GM12878 (cell line): ENCODE measurements around the gene CHSY3. TPM values are rescaled to one million over a fixed set of nuclear protein-coding genes. Genes with fewer than 3 reads are reported as not detected.

ENCODE experiments used
- ATAC-seq: fragments of 200-7000 bp; cut with Tn5 transposase; 3 replicates; pipeline ENCODE4 v1.9.1; 2020; ENCODE audit warnings: mild to moderate bottlenecking, moderate library complexity
- BruUV-seq: library from RNA; stranded (reverse); fragments of 400-500 nt; replicated peaks from 2 replicates; lab custom pipeline; 2021; lab: Mats Ljungman, UMichigan
- CTCF ChIA-PET: fragments of 300-600 bp; sonication (Branson Sonifier 250); formaldehyde crosslinking; extraction: SDS; loops from one replicate; lab custom pipeline; 2021; ENCODE audit warnings: inconsistent platforms; lab: Yijun Ruan, JAX
- POLR2A ChIA-PET: fragments of 350-600 bp; formaldehyde crosslinking; extraction: SDS; loops from one replicate; lab custom pipeline; 2021; ENCODE audit warnings: inconsistent platforms; lab: Charles Lee
- RAD21 ChIA-PET: fragments of 300-600 bp; sonication (Branson Sonifier 250); formaldehyde crosslinking; loops from one replicate; lab custom pipeline; 2023; ENCODE audit warnings: antibody characterized with exemption; ENCODE audit not compliant: unreplicated experiment; lab: Charles Lee
- SMC1A ChIA-PET: fragments of 300-600 bp; sonication (Branson Sonifier 250); formaldehyde crosslinking; loops from one replicate; lab custom pipeline; 2023; ENCODE audit not compliant: unreplicated experiment, uncharacterized antibody; lab: Charles Lee
- DNase-seq: peaks from one replicate; pipeline ENCODE4 v3.0.0-alpha.2; 2011; ENCODE audit warnings: low read depth, low spot score
- FAIRE-seq: peaks from 3 replicates; lab custom pipeline; 2011; peaks lifted over from hg19 to GRCh38; lab: Jason Lieb, UNC
- H2AFZ ChIP-seq: 2 replicates; pipeline ENCODE4 v1.6.0; 2011; ENCODE audit warnings: low read depth, low read length, control low read depth; ENCODE audit not compliant: control insufficient read depth
- H3K27ac ChIP-seq: 2 replicates; pipeline ENCODE4 v1.5.1; 2011; ENCODE audit warnings: control low read depth; ENCODE audit not compliant: control insufficient read depth, insufficient read depth
- H3K27me3 ChIP-seq, 2 experiments: replicated peaks in 1 of 2; 2 replicates each; pipeline versions ENCODE4 v1.6.0 to v1.6.1; 2011; ENCODE audit warnings: low read length in 1 of 2; ENCODE audit not compliant: control insufficient read depth in 2 of 2, insufficient read depth in 2 of 2
- H3K36me3 ChIP-seq, 2 experiments: 2 replicates each; pipeline ENCODE4 v1.5.1; 2011; ENCODE audit warnings: low read length in 1 of 2; ENCODE audit not compliant: control insufficient read depth in 2 of 2, insufficient read depth in 2 of 2
- H3K4me1 ChIP-seq: 2 replicates; pipeline ENCODE4 v1.6.1; 2011; ENCODE audit warnings: mild to moderate bottlenecking, low read length, moderate library complexity, mixed read lengths; ENCODE audit not compliant: control insufficient read depth, insufficient read depth
- H3K4me2 ChIP-seq: 2 replicates; pipeline ENCODE4 v1.6.0; 2011; ENCODE audit warnings: control low read depth; ENCODE audit not compliant: control insufficient read depth, insufficient read depth
- H3K4me3 ChIP-seq: fragments of 200-600 bp; sonication (generic); 2 replicates; pipeline ENCODE4 v1.5.1; 2016
- H3K79me2 ChIP-seq: 2 replicates; pipeline ENCODE4 v1.6.0; 2011; ENCODE audit warnings: low read length; ENCODE audit not compliant: control insufficient read depth, insufficient read depth
- H3K9ac ChIP-seq: 2 replicates; pipeline ENCODE4 v1.8.0; 2011; ENCODE audit warnings: low read length, control low read depth, mixed read lengths; ENCODE audit not compliant: control insufficient read depth, insufficient read depth
- H3K9me3 ChIP-seq: replicated peaks from 3 replicates; pipeline ENCODE4 v1.5.1; 2011; ENCODE audit warnings: mild to moderate bottlenecking, low read length; ENCODE audit not compliant: control insufficient read depth, insufficient read depth
- H4K20me1 ChIP-seq: 2 replicates; pipeline ENCODE4 v1.6.0; 2011; ENCODE audit not compliant: control insufficient read depth, insufficient read depth
- BCL11A ChIP-seq: IDR thresholded peaks from 2 replicates; pipeline ENCODE4 v1.6.1; 2011; ENCODE audit warnings: low read depth, low read length
- BHLHE40 ChIP-seq, 2 experiments: fragments of 450-650 bp in 1 of 2; IDR thresholded peaks; 2 replicates each; pipeline ENCODE4 v1.6.1; 2011 to 2017; ENCODE audit warnings: low read depth in 2 of 2, borderline replicate concordance in 1 of 2, improper control_type of control experiment in 1 of 2, low read length in 1 of 2, mild to moderate bottlenecking in 1 of 2
- CHD2 ChIP-seq: IDR thresholded peaks from 2 replicates; pipeline ENCODE4 v1.6.1; 2011; ENCODE audit warnings: low read depth, low read length, improper control_type of control experiment, borderline replicate concordance
- CHD4 ChIP-seq: fragments of 200-600 bp; sonication (generic); IDR thresholded peaks from 2 replicates; pipeline ENCODE4 v1.6.1; 2016; ENCODE audit warnings: mild to moderate bottlenecking
- FOXM1 ChIP-seq: IDR thresholded peaks from 2 replicates; pipeline ENCODE4 v1.6.1; 2012; ENCODE audit warnings: low read depth, mild to moderate bottlenecking, inconsistent platforms, low read length, moderate library complexity
- NRF1 ChIP-seq: conservative IDR thresholded peaks from 2 replicates; pipeline ENCODE4 v1.6.1; 2011; ENCODE audit warnings: mild to moderate bottlenecking, low read depth, low read length, improper control_type of control experiment
- RUNX3 ChIP-seq: IDR thresholded peaks from 2 replicates; pipeline ENCODE4 v1.6.1; 2012; ENCODE audit warnings: low read length, inconsistent platforms
- ZBED1 ChIP-seq: IDR thresholded peaks from 2 replicates; pipeline ENCODE4 v1.6.1; 2016; ENCODE audit warnings: borderline replicate concordance
- ZSCAN29 ChIP-seq: fragments of 450-650 bp; IDR thresholded peaks from 2 replicates; pipeline ENCODE4 v1.6.1; 2017; ENCODE audit warnings: mild to moderate bottlenecking, moderate library complexity
- WGBS: methylation state at CpG from one replicate; pipeline ENCODE4 v1.1.6; 2016; ENCODE audit warnings: low lambda C conversion rate; ENCODE audit not compliant: insufficient replicate concordance, insufficient coverage; ENCODE audit errors: missing lambda C conversion rate; 5-methylcytosine and 5-hydroxymethylcytosine counted together
- in situ Hi-C: fragments of 300-500 bp; cut with MboI; formaldehyde crosslinking; loops from 9 replicates; pipeline ENCODE4 v1.14.3; 2018; ENCODE audit warnings: mixed read lengths
- intact Hi-C: fragments of 100-400 bp; cut with micrococcal nuclease; formaldehyde crosslinking; loops from one replicate; pipeline ENCODE4 v1.14.2; 2022; ENCODE audit not compliant: unreplicated experiment
- polyA plus RNA-seq, 11 experiments: library from polyadenylated mRNA; depleted of rRNA in 4 of 11; unstranded in 6 of 11; stranded (reverse) in 5 of 11; fragments of >200 nt; fragmentation: Nextera tagmentation in 4 of 11; fragmentation: Illumina TruSeq in 1 of 11; extraction: Ambion mirVana in 4 of 11; extraction: Trizol in 1 of 11; gene quantifications; 1 replicate in 1 of 11; 2 replicates in 10 of 11; pipeline versions ENCODE4 v1.2.1 to v1.2.3, GENCODE V29; 2011 to 2016; ENCODE audit warnings: inconsistent platforms in 2 of 11, missing spikeins in 2 of 11, low read depth in 1 of 11
- total RNA-seq, 4 experiments: library from RNA; depleted of rRNA in 3 of 4; stranded (reverse); fragments of >200 nt in 3 of 4; fragmentation: Illumina TruSeq in 1 of 4; extraction: Trizol in 1 of 4; gene quantifications; 2 replicates each; pipeline versions ENCODE4 v1.2.1 to v1.2.3, GENCODE V29; 2013 to 2021
- TF ChIP-seq, protein P1 (sequence below): IDR thresholded peaks from 2 replicates; pipeline ENCODE4 v1.6.1; 2012; ENCODE audit warnings: low read depth, low read length, improper control_type of control experiment
- TF ChIP-seq, protein P2 (sequence below): fragments of 450-650 bp; IDR thresholded peaks from 2 replicates; pipeline ENCODE4 v1.6.1; 2018; ENCODE audit warnings: mild to moderate bottlenecking, low read depth, moderate library complexity; ENCODE audit not compliant: partially characterized antibody
- TF ChIP-seq, protein P3 (sequence below): IDR thresholded peaks from 2 replicates; pipeline ENCODE4 v1.6.1; 2012; ENCODE audit warnings: low read depth, low read length, improper control_type of control experiment
- TF ChIP-seq, protein P4 (sequence below): IDR thresholded peaks from 2 replicates; pipeline ENCODE4 v1.6.1; 2012; ENCODE audit warnings: mild to moderate bottlenecking, low read depth, low read length
- TF ChIP-seq, protein P5 (sequence below): fragments of 450-650 bp; IDR thresholded peaks from 2 replicates; pipeline ENCODE4 v1.6.1; 2017; ENCODE audit warnings: low read depth, mild to moderate bottlenecking, moderate library complexity

CHSY3 gene
- total and polyA plus RNA-seq, 10 of the 15 experiments (the other 5 are each of a cell fraction or from before 2014, with no cell fraction given): not detected

DNA sequence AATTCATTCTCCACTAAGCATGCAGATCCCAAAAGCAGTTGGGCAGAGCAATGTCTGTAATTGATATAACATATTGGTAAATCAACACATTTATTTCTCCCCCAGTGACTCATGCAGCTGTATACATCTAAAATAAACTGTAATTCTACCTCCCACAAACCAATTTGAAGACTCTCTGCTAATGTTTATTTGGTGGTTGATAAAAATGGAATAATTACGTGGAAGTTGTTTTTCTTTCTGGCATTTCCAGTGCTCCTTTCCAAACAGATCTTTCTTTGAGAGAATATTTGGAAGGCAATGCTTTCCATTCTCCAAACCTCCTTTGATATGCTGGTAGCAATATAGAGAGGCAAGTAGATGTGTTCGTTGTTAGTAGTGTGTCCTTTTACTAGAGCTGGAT, 194.7 kb downstream of the CHSY3 start:
- POLR2A ChIA-PET: no interaction called here
- BruUV-seq: no TSS peak
- intact Hi-C loops (no loop called here), in situ Hi-C loops (no loop called here)
- no peaks in the 10 kb centered on the region for H3K36me3 ChIP-seq
- H3K4me2 ChIP-seq: no peak overlapping the region
- no peak overlapping the region for H3K4me3 ChIP-seq
- no peaks in the 10 kb centered on the region for H3K4me1 ChIP-seq
- WGBS: 22% methylated on average over 2 of the region's 2 CpGs
- no peaks in the 10 kb centered on the region for H3K27me3 ChIP-seq
- H3K9me3 ChIP-seq: no peaks in the 10 kb centered on the region
- ATAC-seq (no peak), DNase-seq (no peak), FAIRE-seq (no peak)
- CTCF ChIA-PET: no interaction called here
- H2AFZ ChIP-seq: no peak overlapping the region
- RAD21 ChIA-PET: no interaction called here
- no peaks in the 10 kb centered on the region for H3K79me2 ChIP-seq
- H3K9ac ChIP-seq: no peak overlapping the region
- H3K27ac ChIP-seq: no peak overlapping the region
- H4K20me1 ChIP-seq: no peaks in the 10 kb centered on the region
- SMC1A ChIA-PET: no interaction called here
- TF ChIP-seq BHLHE40 (IDR thresholded peaks at IDR 0.05; ENCODE audit: borderline replicate concordance in 1 of 2, low read depth in 2 of 2, low read length in 1 of 2) (no peak), ZSCAN29 (no peak), NRF1 (no peak), RUNX3 (no peak), FOXM1 (no peak), CHD2 (no peak), ZBED1 (no peak), CHD4 (no peak), BCL11A (no peak)
- TF ChIP-seq, protein P1, sequence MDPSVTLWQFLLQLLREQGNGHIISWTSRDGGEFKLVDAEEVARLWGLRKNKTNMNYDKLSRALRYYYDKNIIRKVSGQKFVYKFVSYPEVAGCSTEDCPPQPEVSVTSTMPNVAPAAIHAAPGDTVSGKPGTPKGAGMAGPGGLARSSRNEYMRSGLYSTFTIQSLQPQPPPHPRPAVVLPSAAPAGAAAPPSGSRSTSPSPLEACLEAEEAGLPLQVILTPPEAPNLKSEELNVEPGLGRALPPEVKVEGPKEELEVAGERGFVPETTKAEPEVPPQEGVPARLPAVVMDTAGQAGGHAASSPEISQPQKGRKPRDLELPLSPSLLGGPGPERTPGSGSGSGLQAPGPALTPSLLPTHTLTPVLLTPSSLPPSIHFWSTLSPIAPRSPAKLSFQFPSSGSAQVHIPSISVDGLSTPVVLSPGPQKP: no peak
- TF ChIP-seq, protein P2, sequence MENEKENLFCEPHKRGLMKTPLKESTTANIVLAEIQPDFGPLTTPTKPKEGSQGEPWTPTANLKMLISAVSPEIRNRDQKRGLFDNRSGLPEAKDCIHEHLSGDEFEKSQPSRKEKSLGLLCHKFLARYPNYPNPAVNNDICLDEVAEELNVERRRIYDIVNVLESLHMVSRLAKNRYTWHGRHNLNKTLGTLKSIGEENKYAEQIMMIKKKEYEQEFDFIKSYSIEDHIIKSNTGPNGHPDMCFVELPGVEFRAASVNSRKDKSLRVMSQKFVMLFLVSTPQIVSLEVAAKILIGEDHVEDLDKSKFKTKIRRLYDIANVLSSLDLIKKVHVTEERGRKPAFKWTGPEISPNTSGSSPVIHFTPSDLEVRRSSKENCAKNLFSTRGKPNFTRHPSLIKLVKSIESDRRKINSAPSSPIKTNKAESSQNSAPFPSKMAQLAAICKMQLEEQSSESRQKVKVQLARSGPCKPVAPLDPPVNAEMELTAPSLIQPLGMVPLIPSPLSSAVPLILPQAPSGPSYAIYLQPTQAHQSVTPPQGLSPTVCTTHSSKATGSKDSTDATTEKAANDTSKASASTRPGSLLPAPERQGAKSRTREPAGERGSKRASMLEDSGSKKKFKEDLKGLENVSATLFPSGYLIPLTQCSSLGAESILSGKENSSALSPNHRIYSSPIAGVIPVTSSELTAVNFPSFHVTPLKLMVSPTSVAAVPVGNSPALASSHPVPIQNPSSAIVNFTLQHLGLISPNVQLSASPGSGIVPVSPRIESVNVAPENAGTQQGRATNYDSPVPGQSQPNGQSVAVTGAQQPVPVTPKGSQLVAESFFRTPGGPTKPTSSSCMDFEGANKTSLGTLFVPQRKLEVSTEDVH: no peak
- TF ChIP-seq, protein P3, sequence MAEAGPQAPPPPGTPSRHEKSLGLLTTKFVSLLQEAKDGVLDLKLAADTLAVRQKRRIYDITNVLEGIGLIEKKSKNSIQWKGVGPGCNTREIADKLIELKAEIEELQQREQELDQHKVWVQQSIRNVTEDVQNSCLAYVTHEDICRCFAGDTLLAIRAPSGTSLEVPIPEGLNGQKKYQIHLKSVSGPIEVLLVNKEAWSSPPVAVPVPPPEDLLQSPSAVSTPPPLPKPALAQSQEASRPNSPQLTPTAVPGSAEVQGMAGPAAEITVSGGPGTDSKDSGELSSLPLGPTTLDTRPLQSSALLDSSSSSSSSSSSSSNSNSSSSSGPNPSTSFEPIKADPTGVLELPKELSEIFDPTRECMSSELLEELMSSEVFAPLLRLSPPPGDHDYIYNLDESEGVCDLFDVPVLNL: no peak
- TF ChIP-seq, protein P4, sequence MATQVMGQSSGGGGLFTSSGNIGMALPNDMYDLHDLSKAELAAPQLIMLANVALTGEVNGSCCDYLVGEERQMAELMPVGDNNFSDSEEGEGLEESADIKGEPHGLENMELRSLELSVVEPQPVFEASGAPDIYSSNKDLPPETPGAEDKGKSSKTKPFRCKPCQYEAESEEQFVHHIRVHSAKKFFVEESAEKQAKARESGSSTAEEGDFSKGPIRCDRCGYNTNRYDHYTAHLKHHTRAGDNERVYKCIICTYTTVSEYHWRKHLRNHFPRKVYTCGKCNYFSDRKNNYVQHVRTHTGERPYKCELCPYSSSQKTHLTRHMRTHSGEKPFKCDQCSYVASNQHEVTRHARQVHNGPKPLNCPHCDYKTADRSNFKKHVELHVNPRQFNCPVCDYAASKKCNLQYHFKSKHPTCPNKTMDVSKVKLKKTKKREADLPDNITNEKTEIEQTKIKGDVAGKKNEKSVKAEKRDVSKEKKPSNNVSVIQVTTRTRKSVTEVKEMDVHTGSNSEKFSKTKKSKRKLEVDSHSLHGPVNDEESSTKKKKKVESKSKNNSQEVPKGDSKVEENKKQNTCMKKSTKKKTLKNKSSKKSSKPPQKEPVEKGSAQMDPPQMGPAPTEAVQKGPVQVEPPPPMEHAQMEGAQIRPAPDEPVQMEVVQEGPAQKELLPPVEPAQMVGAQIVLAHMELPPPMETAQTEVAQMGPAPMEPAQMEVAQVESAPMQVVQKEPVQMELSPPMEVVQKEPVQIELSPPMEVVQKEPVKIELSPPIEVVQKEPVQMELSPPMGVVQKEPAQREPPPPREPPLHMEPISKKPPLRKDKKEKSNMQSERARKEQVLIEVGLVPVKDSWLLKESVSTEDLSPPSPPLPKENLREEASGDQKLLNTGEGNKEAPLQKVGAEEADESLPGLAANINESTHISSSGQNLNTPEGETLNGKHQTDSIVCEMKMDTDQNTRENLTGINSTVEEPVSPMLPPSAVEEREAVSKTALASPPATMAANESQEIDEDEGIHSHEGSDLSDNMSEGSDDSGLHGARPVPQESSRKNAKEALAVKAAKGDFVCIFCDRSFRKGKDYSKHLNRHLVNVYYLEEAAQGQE: no peak
- TF ChIP-seq, protein P5, sequence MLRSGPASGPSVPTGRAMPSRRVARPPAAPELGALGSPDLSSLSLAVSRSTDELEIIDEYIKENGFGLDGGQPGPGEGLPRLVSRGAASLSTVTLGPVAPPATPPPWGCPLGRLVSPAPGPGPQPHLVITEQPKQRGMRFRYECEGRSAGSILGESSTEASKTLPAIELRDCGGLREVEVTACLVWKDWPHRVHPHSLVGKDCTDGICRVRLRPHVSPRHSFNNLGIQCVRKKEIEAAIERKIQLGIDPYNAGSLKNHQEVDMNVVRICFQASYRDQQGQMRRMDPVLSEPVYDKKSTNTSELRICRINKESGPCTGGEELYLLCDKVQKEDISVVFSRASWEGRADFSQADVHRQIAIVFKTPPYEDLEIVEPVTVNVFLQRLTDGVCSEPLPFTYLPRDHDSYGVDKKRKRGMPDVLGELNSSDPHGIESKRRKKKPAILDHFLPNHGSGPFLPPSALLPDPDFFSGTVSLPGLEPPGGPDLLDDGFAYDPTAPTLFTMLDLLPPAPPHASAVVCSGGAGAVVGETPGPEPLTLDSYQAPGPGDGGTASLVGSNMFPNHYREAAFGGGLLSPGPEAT: no peak
